Heart left ventricle (tissue), 16 donors: Measurements from ENCODE around the gene KMT2B. TPM values are rescaled to one million over a fixed set of nuclear protein-coding genes. Genes with fewer than 3 reads are reported as not detected.

ENCODE experiments used
- ATAC-seq, 4 donors: fragments of 200-7000 bp; cut with Tn5 transposase; one replicate each; pipeline ENCODE4 v1.9.1; 2020 to 2022; ENCODE audit warnings: moderate library complexity in 4 of 4, mild to moderate bottlenecking in 3 of 4, moderate number of reproducible peaks in 1 of 4
- DNase-seq, 5 donors: peaks; one replicate each; pipeline ENCODE4 v3.0.0-alpha.2; 2020
- H3K27ac ChIP-seq, 12 donors: fragments of 200-600 bp; sonication (generic) in 4 of 12; one replicate each; pipeline versions ENCODE4 v1.5.0 to v1.8.0; 2016 to 2022; ENCODE audit warnings: mild to moderate bottlenecking in 2 of 12
- H3K27me3 ChIP-seq, 9 donors: fragments of 200-600 bp; sonication (generic) in 2 of 9; one replicate each; pipeline versions ENCODE4 v1.5.1 to v1.8.0; 2016 to 2022; ENCODE audit warnings: mild to moderate bottlenecking in 3 of 9
- H3K36me3 ChIP-seq, 9 donors: fragments of 200-600 bp; sonication (generic) in 2 of 9; one replicate each; pipeline versions ENCODE4 v1.5.0 to v1.8.0; 2018 to 2022; ENCODE audit warnings: mild to moderate bottlenecking in 2 of 9
- H3K4me1 ChIP-seq, 12 donors: fragments of 200-600 bp; sonication (generic) in 4 of 12; one replicate each; pipeline versions ENCODE4 v1.5.0 to v1.8.0; 2016 to 2022; ENCODE audit warnings: mild to moderate bottlenecking in 3 of 12
- H3K4me3 ChIP-seq, 12 donors: fragments of 200-600 bp; sonication (generic) in 4 of 12; one replicate each; pipeline versions ENCODE4 v1.5.0 to v1.8.0; 2017 to 2022; ENCODE audit warnings: mild to moderate bottlenecking in 9 of 12, moderate library complexity in 4 of 12
- H3K9me3 ChIP-seq, 12 donors: fragments of 200-600 bp; sonication (generic) in 4 of 12; one replicate each; pipeline versions ENCODE4 v1.5.0 to v1.8.0; 2016 to 2022; ENCODE audit warnings: mild to moderate bottlenecking in 1 of 12
- POLR2A ChIP-seq, 2 donors: fragments of 450-650 bp; IDR thresholded peaks; one replicate each; pipeline ENCODE4 v1.6.1; 2017; ENCODE audit warnings: antibody characterized with exemption in 2 of 2, mild to moderate bottlenecking in 2 of 2, moderate library complexity in 2 of 2
- WGBS, 4 donors: extraction: QIAGEN DNeasy Blood & Tissue Kit in 2 of 4; methylation state at CpG; one replicate each; pipeline versions ENCODE4 v1.1.5 to v1.1.7; 2013 to 2018; 5-methylcytosine and 5-hydroxymethylcytosine counted together
- intact Hi-C, 10 donors: fragments of 100-400 bp; cut with DNase I; formaldehyde crosslinking; loops; one replicate each; pipeline versions ENCODE4 v1.11.1 to v1.14.2; 2022
- polyA plus RNA-seq, 2 donors: library from polyadenylated mRNA; stranded (reverse); fragments of 200-250 nt; gene quantifications; one replicate each; pipeline ENCODE4 v1.2.3, GENCODE V29; 2013
- total RNA-seq, 9 donors: library from RNA; depleted of rRNA in 2 of 9; stranded (reverse); fragments of >200 nt in 2 of 9; fragmentation: NEBNext Ultra II Directional in 3 of 9; extraction: Animal tissue kit (Norgen Biotek cat#: 25700) in 3 of 9; gene quantifications; one replicate each; pipeline versions ENCODE4 v1.1.0 to v1.2.4, GENCODE V29; 2016 to 2023
- TF ChIP-seq, protein P1 (sequence below), 12 donors: fragments of 200-600 bp; sonication (generic) in 4 of 12; IDR thresholded peaks; one replicate each; pipeline versions ENCODE4 v1.5.0 to v1.8.0; 2018 to 2022; ENCODE audit warnings: antibody characterized with exemption in 12 of 12, mild to moderate bottlenecking in 5 of 12
- donor health status: ischemic (EF 13 %, LVEDD 7.1; RV severe dilation, severe dysfunction).
- donor health status: healthy with polysubstance abuse.
- donor health status: DM: no; HTN: yes; CAD: no.
- donor health status: DM: no; HTN: no; CAD: no.
- donor health status: ischemic (EF 25% LVEDD 6.9; RV normal size, moderate dysfunction).
- donor health status: ischemic (EF 25% LVEDD 5.7; RV mildly dilated, moderate dysfunction).
- donor health status: healthy.
- donor health status: DM: yes; HTN: yes; CAD: no.
- donor health status: ischemic (EF 35%, LVEDD 5.7; RV mildly dilated, moderate dysfunction).
- donor health status: nonischemic (EF 11% LVEDD 7.7; RV severe dilation, severe dysfunction).
- donor health status: DM: yes; HTN: yes; CAD: no.
- donor health status: PGD.
- donor health status: ischemic (EF 29% LVEDD 5.4; RV normal size, mild dysfunction).
- donor health status: nonischemic (EF 23%, LVEDD 6.1; RV moderate dilation, normal function).

The KMT2B gene
- total and polyA plus RNA-seq, 11 donors = 11.3 to 24.5 (median 15.7) TPM

DNA sequence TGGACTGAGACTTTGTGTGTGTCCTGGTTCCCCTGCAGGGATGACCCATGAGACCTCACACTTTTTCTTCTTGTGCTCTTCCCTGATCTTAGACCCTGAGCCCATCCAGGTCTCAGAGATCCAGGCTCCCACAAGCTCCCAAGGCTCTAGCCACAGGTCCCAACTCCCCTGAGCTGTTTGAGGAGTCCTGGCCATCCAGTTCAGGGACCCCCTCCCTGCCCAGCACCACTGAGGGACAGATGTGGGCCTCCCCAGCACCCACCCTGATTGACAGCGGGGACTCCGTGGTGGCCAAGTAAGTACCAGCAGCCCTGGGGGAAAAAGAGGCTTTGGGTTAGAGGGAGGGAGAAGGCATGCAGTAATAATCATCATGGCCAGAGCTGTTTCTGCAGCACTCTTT is 41.9 kb downstream of the KMT2B start:
- peaks cover 0 to 35% (median 25%) of the 10 kb centered on the region in 9 donors for H3K36me3 ChIP-seq
- 84 to 98% (median 93%) methylated on average over 2 of the region's 2 CpGs for WGBS, 4 donors
- ATAC-seq = no peak
- TF ChIP-seq POLR2A (IDR thresholded peaks at IDR 0.05) = no peak
- TF ChIP-seq, protein P1, sequence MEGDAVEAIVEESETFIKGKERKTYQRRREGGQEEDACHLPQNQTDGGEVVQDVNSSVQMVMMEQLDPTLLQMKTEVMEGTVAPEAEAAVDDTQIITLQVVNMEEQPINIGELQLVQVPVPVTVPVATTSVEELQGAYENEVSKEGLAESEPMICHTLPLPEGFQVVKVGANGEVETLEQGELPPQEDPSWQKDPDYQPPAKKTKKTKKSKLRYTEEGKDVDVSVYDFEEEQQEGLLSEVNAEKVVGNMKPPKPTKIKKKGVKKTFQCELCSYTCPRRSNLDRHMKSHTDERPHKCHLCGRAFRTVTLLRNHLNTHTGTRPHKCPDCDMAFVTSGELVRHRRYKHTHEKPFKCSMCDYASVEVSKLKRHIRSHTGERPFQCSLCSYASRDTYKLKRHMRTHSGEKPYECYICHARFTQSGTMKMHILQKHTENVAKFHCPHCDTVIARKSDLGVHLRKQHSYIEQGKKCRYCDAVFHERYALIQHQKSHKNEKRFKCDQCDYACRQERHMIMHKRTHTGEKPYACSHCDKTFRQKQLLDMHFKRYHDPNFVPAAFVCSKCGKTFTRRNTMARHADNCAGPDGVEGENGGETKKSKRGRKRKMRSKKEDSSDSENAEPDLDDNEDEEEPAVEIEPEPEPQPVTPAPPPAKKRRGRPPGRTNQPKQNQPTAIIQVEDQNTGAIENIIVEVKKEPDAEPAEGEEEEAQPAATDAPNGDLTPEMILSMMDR (IDR thresholded peaks at IDR 0.05) = no peak
- H3K4me1 ChIP-seq = peaks cover 0 to 46% (median 36%) of the 10 kb centered on the region in 12 donors
- H3K27me3 ChIP-seq = no peaks in the 10 kb centered on the region
- H3K9me3 ChIP-seq = no peaks in the 10 kb centered on the region
- no peak overlapping the region for H3K4me3 ChIP-seq
- peak in 1 of 5 donors; percentile 28 for DNase-seq
- intact Hi-C loops = loop anchor here in 2 of 10 donors (5.0 to 10.0 kb wide), 2 partner anchors 173 to 385 kb away; partner anchors contain the start of gene CAPNS1 (in 1 of the 2)
- H3K27ac ChIP-seq = no peak overlapping the region

- no peaks in the 10 kb centered on the region for H3K27me3 ChIP-seq
- H3K27ac ChIP-seq = peak overlapping the region in 1 of 12 donors; percentile 47
- 85 to 90% (median 88%) methylated on average over 4 of the region's 4 CpGs for WGBS, 4 donors
- DNase-seq (peak in 1 of 5 donors; percentile 49), ATAC-seq (no peak)
- intact Hi-C loops = no loop called here
- no peak for TF ChIP-seq POLR2A (IDR thresholded peaks at IDR 0.05)
- TF ChIP-seq, protein P1 (IDR thresholded peaks at IDR 0.05) = no peak
- no peak overlapping the region for H3K4me3 ChIP-seq
- peaks cover 0 to 46% (median 33%) of the 10 kb centered on the region in 9 donors for H3K36me3 ChIP-seq
- H3K9me3 ChIP-seq = no peaks in the 10 kb centered on the region
- peaks cover 0 to 35% (median 25%) of the 10 kb centered on the region in 12 donors for H3K4me1 ChIP-seq
Observed at GRCh38 chr19:35760711-35761349, 43.0 kb downstream of the KMT2B start.

GRCh38 chr19:35764432-35765315 is 46.9 kb downstream of the KMT2B start:
- 92 to 97% (median 95%) methylated on average over 17 of the region's 17 CpGs for WGBS, 4 donors
- DNase-seq (peak in 1 of 5 donors; percentile 13), ATAC-seq (no peak)
- Histone ChIP-seq H3K27me3 (no peaks in the 10 kb centered on the region), H3K9me3 (no peaks in the 10 kb centered on the region), H3K36me3 (peaks cover 0 to 55% (median 33%) of the 10 kb centered on the region in 9 donors), H3K27ac (no peak overlapping the region), H3K4me3 (no peak overlapping the region), H3K4me1 (peaks cover 0 to 11% (median 0%) of the 10 kb centered on the region in 12 donors)
- TF ChIP-seq, protein P1 (IDR thresholded peaks at IDR 0.05) = no peak
- no peak for TF ChIP-seq POLR2A (IDR thresholded peaks at IDR 0.05)
- intact Hi-C loops = no loop called here

DNA sequence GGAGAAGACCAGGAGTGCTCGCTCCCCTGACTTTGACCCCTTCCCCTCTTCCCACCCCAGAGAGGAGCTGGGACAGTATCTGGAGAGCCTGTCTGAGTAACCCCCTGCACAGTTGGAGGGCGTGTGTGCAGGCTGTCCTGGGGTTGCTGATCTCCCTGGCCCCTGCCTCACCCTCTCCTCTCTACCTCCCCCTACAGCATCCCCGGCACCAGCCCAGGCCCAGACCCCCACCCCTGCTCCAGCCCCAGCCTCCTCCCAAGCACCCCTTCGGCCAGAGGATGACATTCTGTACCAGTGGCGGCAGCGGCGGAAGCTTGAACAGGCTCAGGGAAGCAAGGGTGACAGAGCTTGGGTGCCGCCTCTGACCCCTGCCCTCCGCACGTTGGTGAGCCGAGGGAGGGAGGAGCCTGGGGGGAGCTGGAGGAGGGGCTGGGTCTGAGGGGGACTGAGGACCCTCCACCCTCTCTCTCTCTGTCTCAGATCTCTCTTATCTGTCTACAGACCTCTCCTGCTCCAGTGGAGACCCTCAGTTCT is 48.8 kb downstream of the KMT2B start:
- H3K27me3 ChIP-seq = no peaks in the 10 kb centered on the region
- peaks cover 0 to 6% (median 0%) of the 10 kb centered on the region in 12 donors for H3K4me1 ChIP-seq
- no peak overlapping the region for H3K27ac ChIP-seq
- intact Hi-C loops = no loop called here
- peak in 1 of 5 donors; percentile 25 for DNase-seq
- 83 to 93% (median 90%) methylated on average over 5 to 11 of the region's 11 CpGs for WGBS, 4 donors
- H3K9me3 ChIP-seq = no peaks in the 10 kb centered on the region
- peak; percentile 5 to 14 (median 8) for ATAC-seq
- H3K4me3 ChIP-seq = no peak overlapping the region
- H3K36me3 ChIP-seq = peaks cover 0 to 52% (median 33%) of the 10 kb centered on the region in 9 donors
- TF ChIP-seq, protein P1 (IDR thresholded peaks at IDR 0.05) = no peak
- no peak for TF ChIP-seq POLR2A (IDR thresholded peaks at IDR 0.05)
